ENCODE results near the gene TMEM138.

DNA sequence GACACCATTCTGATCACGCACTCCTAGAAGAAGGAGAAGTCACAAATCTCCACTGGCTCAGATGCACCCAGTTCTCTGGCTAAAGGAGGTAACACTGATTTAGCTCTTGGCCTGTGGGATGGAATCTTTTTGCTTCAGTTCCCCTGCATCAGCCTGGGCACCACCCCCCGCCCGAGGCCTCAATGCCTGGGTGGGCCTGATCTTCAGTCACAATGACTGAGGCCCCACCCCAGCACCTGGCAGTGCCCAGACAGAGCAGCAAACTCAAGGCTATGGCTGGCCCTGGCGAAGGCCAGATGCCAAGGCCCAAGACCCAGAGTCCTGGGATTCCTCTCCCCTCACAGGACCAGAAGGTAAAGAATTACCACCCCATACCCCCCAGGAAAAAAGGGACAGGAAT lies 5.5 kb upstream of the TMEM138 start:
- no peak for TF ChIP-seq EZH2phosphoT487 (IDR thresholded peaks at IDR 0.05; ENCODE audit: insufficient read depth, low read depth)
- no peak for TF ChIP-seq EZH2 (IDR thresholded peaks at IDR 0.05; ENCODE audit: insufficient read depth, poor library complexity, severe bottlenecking)

Measured in GM23248 (cell line).